ENCODE results near the gene CRYZL1.

The CRYZL1 gene

DNA sequence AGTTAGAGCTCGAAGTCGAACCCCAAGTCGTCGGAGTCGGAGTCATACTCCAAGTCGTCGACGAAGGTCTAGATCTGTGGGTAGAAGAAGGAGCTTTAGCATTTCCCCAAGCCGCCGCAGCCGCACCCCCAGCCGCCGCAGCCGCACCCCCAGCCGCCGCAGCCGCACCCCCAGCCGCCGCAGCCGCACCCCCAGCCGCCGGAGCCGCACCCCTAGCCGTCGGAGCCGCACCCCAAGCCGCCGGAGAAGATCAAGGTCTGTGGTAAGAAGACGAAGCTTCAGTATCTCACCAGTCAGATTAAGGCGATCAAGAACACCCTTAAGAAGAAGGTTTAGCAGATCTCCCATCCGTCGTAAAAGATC is 86.6 kb downstream of the CRYZL1 start:
- Histone ChIP-seq H3K27me3 (ENCODE audit: control insufficient read depth in 1 of 2, insufficient read depth in 2 of 2, low read length in 2 of 2) (no peaks in the 10 kb centered on the region), H3K36me3 (ENCODE audit: insufficient read depth, low read length) (peaks cover 87% of the 10 kb centered on the region), H3K9me3 (ENCODE audit: low read length) (no peaks in the 10 kb centered on the region), H3K4me1 (ENCODE audit: insufficient read depth, low read length) (peaks cover 16% of the 10 kb centered on the region), H3K27ac (ENCODE audit: low read depth, low read length) (no peak overlapping the region), H3K9ac (ENCODE audit: low read length) (no peak overlapping the region), H3K4me3 (ENCODE audit: low read depth in 1 of 2, low read length in 2 of 2) (no peak overlapping the region)

DNA sequence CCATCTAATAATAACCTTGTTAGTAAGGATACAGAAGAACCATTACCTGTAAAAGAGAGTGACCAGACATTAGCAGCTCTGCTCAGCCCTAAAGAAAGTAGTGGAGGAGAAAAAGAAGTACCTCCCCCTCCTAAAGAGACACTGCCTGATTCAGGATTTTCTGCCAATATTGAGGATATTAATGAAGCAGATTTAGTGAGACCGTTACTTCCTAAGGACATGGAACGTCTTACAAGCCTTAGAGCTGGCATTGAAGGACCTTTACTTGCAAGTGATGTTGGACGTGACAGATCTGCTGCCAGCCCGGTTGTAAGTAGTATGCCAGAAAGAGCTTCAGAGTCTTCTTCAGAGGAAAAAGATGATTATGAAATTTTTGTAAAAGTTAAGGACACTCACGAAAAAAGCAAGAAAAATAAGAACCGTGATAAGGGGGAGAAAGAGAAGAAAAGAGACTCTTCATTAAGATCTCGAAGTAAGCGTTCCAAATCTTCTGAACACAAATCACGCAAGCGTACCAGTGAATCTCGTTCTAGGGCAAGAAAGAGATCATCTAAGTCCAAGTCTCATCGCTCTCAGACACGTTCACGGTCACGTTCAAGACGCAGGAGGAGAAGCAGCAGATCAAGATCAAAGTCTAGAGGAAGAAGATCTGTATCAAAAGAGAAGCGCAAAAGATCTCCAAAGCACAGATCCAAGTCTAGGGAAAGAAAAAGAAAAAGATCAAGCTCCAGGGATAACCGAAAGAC is 87.1 kb downstream of the CRYZL1 start:
- no peaks in the 10 kb centered on the region for H3K9me3 ChIP-seq (ENCODE audit: low read length)
- no peak overlapping the region for H3K4me3 ChIP-seq (ENCODE audit: low read depth in 1 of 2, low read length in 2 of 2)
- H3K27ac ChIP-seq (ENCODE audit: low read depth, low read length): no peak overlapping the region
- no peaks in the 10 kb centered on the region for H3K27me3 ChIP-seq (ENCODE audit: control insufficient read depth in 1 of 2, insufficient read depth in 2 of 2, low read length in 2 of 2)
- peaks cover 87% of the 10 kb centered on the region for H3K36me3 ChIP-seq (ENCODE audit: insufficient read depth, low read length)
- no peak overlapping the region for H3K9ac ChIP-seq (ENCODE audit: low read length)
- H3K4me1 ChIP-seq (ENCODE audit: insufficient read depth, low read length): peaks cover 10% of the 10 kb centered on the region

DNA sequence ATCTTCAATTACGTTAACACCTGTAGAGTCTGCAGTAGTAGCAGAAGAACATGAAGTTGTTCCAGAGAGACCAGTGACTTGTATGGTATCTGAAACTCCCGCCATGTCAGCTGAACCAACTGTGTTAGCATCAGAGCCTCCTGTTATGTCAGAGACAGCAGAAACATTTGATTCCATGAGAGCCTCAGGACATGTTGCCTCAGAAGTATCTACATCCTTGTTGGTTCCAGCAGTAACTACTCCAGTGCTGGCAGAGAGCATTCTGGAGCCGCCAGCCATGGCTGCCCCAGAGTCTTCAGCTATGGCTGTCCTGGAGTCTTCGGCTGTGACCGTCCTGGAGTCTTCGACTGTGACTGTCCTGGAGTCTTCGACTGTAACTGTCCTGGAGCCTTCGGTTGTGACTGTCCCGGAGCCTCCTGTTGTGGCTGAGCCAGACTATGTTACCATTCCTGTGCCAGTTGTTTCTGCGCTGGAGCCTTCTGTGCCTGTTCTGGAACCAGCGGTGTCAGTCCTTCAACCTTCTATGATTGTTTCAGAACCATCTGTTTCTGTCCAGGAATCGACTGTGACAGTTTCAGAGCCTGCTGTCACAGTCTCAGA is 88.4 kb downstream of the CRYZL1 start:
- Histone ChIP-seq H3K36me3 (ENCODE audit: insufficient read depth, low read length) (peaks cover 77% of the 10 kb centered on the region), H3K4me1 (ENCODE audit: insufficient read depth, low read length) (peaks cover 5% of the 10 kb centered on the region), H3K27me3 (ENCODE audit: control insufficient read depth in 1 of 2, insufficient read depth in 2 of 2, low read length in 2 of 2) (no peaks in the 10 kb centered on the region), H3K4me3 (ENCODE audit: low read depth in 1 of 2, low read length in 2 of 2) (no peak overlapping the region), H3K27ac (ENCODE audit: low read depth, low read length) (no peak overlapping the region), H3K9ac (ENCODE audit: low read length) (no peak overlapping the region), H3K9me3 (ENCODE audit: low read length) (no peaks in the 10 kb centered on the region)

DNA sequence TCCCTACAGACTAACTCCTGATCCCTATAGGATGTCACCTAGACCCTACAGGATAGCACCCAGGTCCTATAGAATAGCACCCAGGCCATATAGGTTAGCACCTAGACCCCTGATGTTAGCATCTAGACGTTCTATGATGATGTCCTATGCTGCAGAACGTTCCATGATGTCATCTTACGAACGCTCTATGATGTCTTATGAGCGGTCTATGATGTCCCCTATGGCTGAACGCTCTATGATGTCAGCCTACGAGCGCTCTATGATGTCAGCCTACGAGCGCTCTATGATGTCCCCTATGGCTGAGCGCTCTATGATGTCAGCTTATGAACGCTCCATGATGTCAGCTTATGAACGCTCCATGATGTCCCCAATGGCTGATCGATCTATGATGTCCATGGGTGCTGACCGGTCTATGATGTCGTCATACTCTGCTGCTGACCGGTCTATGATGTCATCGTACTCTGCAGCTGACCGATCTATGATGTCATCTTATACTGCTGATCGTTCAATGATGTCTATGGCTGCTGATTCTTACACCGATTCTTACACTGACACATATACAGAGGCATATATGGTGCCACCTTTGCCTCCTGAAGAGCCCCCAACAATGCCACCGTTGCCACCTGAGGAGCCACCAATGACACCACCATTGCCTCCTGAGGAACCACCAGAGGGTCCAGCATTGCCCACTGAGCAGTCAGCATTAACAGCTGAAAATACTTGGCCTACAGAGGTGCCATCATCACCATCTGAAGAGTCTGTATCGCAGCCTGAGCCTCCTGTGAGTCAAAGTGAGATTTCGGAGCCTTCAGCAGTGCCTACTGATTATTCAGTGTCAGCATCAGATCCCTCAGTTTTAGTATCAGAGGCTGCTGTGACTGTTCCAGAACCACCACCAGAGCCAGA is 89.2 kb downstream of the CRYZL1 start:
- H3K4me3 ChIP-seq (ENCODE audit: low read depth in 1 of 2, low read length in 2 of 2): no peak overlapping the region
- H3K36me3 ChIP-seq (ENCODE audit: insufficient read depth, low read length): peaks cover 70% of the 10 kb centered on the region
- no peak overlapping the region for H3K27ac ChIP-seq (ENCODE audit: low read depth, low read length)
- peaks cover 5% of the 10 kb centered on the region for H3K4me1 ChIP-seq (ENCODE audit: insufficient read depth, low read length)
- H3K9me3 ChIP-seq (ENCODE audit: low read length): no peaks in the 10 kb centered on the region
- no peaks in the 10 kb centered on the region for H3K27me3 ChIP-seq (ENCODE audit: control insufficient read depth in 1 of 2, insufficient read depth in 2 of 2, low read length in 2 of 2)
- no peak overlapping the region for H3K9ac ChIP-seq (ENCODE audit: low read length)

DNA sequence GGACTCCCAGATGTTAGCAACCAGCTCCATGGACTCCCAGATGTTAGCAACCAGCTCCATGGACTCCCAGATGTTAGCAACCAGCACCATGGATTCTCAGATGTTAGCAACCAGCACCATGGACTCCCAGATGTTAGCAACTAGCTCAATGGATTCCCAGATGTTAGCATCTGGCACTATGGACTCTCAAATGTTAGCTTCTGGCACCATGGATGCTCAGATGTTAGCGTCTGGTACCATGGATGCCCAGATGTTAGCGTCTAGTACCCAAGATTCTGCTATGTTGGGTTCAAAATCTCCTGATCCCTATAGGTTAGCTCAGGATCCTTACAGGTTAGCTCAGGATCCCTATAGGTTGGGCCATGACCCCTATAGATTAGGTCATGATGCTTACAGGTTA is 89.9 kb downstream of the CRYZL1 start:
- peaks cover 73% of the 10 kb centered on the region for H3K36me3 ChIP-seq (ENCODE audit: insufficient read depth, low read length)
- H3K27me3 ChIP-seq (ENCODE audit: control insufficient read depth in 1 of 2, insufficient read depth in 2 of 2, low read length in 2 of 2): no peaks in the 10 kb centered on the region
- H3K9ac ChIP-seq (ENCODE audit: low read length): no peak overlapping the region
- H3K4me1 ChIP-seq (ENCODE audit: insufficient read depth, low read length): peaks cover 5% of the 10 kb centered on the region
- no peaks in the 10 kb centered on the region for H3K9me3 ChIP-seq (ENCODE audit: low read length)
- no peak overlapping the region for H3K27ac ChIP-seq (ENCODE audit: low read depth, low read length)
- no peak overlapping the region for H3K4me3 ChIP-seq (ENCODE audit: low read depth in 1 of 2, low read length in 2 of 2)

DNA sequence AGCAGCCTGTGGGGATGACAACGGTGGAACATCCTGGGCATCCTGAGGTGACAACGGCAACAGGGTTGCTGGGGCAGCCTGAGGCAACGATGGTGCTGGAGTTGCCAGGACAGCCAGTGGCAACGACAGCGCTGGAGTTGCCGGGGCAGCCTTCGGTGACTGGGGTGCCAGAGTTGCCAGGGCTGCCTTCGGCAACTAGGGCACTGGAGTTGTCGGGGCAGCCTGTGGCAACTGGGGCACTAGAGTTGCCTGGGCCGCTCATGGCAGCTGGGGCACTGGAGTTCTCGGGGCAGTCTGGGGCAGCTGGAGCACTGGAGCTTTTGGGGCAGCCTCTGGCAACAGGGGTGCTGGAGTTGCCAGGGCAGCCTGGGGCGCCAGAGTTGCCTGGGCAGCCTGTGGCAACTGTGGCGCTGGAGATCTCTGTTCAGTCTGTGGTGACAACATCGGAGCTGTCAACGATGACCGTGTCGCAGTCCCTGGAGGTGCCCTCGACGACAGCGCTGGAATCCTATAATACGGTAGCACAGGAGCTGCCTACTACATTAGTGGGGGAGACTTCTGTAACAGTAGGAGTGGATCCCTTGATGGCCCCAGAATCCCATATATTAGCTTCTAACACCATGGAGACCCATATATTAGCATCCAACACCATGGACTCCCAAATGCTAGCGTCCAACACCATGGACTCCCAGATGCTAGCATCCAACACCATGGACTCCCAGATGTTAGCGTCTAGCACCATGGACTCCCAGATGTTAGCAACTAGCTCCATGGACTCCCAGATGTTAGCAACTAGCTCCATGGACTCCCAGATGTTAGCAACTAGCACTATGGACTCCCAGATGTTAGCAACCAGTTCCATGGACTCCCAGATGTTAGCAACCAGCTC is 90.5 kb downstream of the CRYZL1 start:
- no peaks in the 10 kb centered on the region for H3K27me3 ChIP-seq (ENCODE audit: control insufficient read depth in 1 of 2, insufficient read depth in 2 of 2, low read length in 2 of 2)
- H3K4me3 ChIP-seq (ENCODE audit: low read depth in 1 of 2, low read length in 2 of 2): no peak overlapping the region
- H3K36me3 ChIP-seq (ENCODE audit: insufficient read depth, low read length): peaks cover 72% of the 10 kb centered on the region
- no peaks in the 10 kb centered on the region for H3K9me3 ChIP-seq (ENCODE audit: low read length)
- H3K9ac ChIP-seq (ENCODE audit: low read length): no peak overlapping the region
- no peak overlapping the region for H3K27ac ChIP-seq (ENCODE audit: low read depth, low read length)
- H3K4me1 ChIP-seq (ENCODE audit: insufficient read depth, low read length): peaks cover 7% of the 10 kb centered on the region

DNA sequence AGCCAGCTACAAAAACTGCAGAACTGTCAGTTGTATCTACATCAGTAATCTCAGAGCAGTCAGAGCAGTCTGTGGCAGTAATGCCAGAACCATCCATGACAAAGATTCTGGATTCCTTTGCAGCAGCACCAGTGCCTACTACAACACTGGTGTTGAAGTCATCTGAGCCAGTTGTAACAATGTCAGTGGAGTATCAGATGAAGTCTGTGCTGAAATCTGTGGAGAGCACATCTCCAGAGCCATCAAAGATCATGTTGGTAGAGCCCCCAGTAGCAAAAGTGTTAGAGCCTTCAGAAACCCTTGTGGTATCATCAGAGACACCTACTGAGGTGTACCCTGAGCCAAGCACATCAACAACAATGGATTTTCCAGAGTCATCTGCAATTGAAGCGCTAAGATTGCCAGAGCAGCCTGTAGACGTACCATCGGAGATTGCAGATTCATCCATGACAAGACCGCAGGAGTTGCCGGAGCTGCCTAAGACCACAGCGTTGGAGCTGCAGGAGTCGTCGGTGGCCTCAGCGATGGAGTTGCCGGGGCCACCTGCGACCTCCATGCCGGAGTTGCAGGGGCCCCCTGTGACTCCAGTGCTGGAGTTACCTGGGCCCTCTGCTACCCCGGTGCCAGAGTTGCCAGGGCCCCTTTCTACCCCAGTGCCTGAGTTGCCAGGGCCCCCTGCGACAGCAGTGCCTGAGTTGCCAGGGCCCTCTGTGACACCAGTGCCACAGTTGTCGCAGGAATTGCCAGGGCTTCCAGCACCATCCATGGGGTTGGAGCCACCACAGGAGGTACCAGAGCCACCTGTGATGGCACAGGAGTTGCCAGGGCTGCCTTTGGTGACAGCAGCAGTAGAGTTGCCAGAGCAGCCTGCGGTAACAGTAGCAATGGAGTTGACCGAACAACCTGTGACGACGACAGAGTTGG is 91.4 kb downstream of the CRYZL1 start:
- H3K4me3 ChIP-seq (ENCODE audit: low read depth in 1 of 2, low read length in 2 of 2): no peak overlapping the region
- no peaks in the 10 kb centered on the region for H3K27me3 ChIP-seq (ENCODE audit: control insufficient read depth in 1 of 2, insufficient read depth in 2 of 2, low read length in 2 of 2)
- H3K9ac ChIP-seq (ENCODE audit: low read length): no peak overlapping the region
- H3K36me3 ChIP-seq (ENCODE audit: insufficient read depth, low read length): peaks cover 63% of the 10 kb centered on the region
- H3K4me1 ChIP-seq (ENCODE audit: insufficient read depth, low read length): peaks cover 12% of the 10 kb centered on the region
- H3K9me3 ChIP-seq (ENCODE audit: low read length): no peaks in the 10 kb centered on the region
- no peak overlapping the region for H3K27ac ChIP-seq (ENCODE audit: low read depth, low read length)

DNA sequence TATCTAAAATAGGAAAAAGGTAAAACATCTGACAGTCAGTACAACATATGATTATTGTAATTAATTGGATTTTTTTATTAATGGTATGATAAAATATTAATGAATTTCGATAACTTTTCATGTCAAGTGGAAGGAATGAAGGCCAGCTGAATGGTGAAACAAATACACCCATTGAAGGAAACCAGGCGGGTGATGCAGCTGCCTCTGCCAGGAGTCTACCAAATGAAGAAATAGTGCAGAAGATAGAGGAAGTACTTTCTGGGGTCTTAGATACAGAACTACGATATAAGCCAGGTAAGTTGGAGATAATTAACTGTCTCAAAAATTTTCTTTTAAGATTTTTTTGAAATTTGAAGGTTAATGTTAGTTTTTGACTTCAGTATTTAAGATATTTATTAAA is 95.5 kb downstream of the CRYZL1 start:
- Histone ChIP-seq H3K4me3 (ENCODE audit: low read depth in 1 of 2, low read length in 2 of 2) (no peak overlapping the region), H3K27me3 (ENCODE audit: control insufficient read depth in 1 of 2, insufficient read depth in 2 of 2, low read length in 2 of 2) (no peaks in the 10 kb centered on the region), H3K9me3 (ENCODE audit: low read length) (no peaks in the 10 kb centered on the region), H3K36me3 (ENCODE audit: insufficient read depth, low read length) (peaks cover 25% of the 10 kb centered on the region), H3K27ac (ENCODE audit: low read depth, low read length) (no peak overlapping the region), H3K9ac (ENCODE audit: low read length) (no peak overlapping the region), H3K4me1 (ENCODE audit: insufficient read depth, low read length) (peaks cover 25% of the 10 kb centered on the region)

DNA sequence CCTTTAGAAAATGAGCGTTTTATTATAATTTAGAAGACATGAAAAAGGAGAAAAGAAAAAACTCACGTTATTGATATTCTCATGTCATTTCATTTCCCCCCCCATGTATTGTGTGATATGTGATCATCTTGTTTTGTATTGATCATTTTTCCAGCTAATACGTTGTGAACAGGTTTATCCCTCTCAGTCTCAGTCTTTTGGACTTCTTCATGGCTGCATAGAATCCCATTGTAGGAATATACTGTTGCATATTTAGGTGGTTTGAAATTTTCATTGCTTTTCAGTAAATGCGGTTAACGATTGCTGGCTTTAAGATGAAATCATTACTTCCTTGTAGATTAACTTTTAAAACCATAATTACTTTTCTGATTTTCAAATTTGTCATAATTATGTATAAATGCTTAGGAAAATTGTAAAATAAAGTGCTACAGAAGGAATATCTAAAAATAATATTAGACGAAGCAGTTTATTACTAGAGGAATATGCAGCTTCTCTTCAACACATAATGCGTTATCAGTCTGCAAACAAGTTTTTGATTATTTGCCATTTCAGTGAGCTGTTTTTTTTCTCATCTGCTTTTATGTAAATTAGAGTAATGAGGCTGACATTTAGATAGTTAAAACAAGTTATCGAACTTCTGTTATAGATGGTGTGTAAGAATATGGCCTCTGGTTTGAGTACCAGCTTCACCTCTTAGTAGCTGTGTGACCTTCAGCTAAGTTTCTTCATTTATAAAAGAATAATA is 96.9 kb downstream of the CRYZL1 start:
- no peak overlapping the region for H3K27ac ChIP-seq (ENCODE audit: low read depth, low read length)
- H3K27me3 ChIP-seq (ENCODE audit: control insufficient read depth in 1 of 2, insufficient read depth in 2 of 2, low read length in 2 of 2): no peaks in the 10 kb centered on the region
- H3K4me3 ChIP-seq (ENCODE audit: low read depth in 1 of 2, low read length in 2 of 2): peak overlapping the region; percentile 88 to 94
- H3K4me1 ChIP-seq (ENCODE audit: insufficient read depth, low read length): peaks cover 26% of the 10 kb centered on the region
- no peaks in the 10 kb centered on the region for H3K9me3 ChIP-seq (ENCODE audit: low read length)
- peak overlapping the region; percentile 91 for H3K9ac ChIP-seq (ENCODE audit: low read length)
- H3K36me3 ChIP-seq (ENCODE audit: insufficient read depth, low read length): peaks cover 12% of the 10 kb centered on the region

Measured in muscle layer of colon (tissue), 2 donors.